Brain microvascular endothelial cell (primary cell): ENCODE data around the gene TULP4.

ENCODE experiments used
- DNase-seq: peaks from one replicate; pipeline ENCODE4 v3.0.0-alpha.2; 2020
- H3K27ac ChIP-seq: fragments of 250-450 bp; sonication (Bioruptor Pico); 2 replicates; pipeline ENCODE4 v1.5.1; 2020; ENCODE audit warnings: mild to moderate bottlenecking, moderate library complexity
- H3K27me3 ChIP-seq: fragments of 250-450 bp; sonication (Bioruptor Pico); replicated peaks from 2 replicates; pipeline ENCODE4 v1.5.1; 2020; ENCODE audit warnings: mild to moderate bottlenecking
- H3K36me3 ChIP-seq: fragments of 250-450 bp; sonication (Bioruptor Pico); replicated peaks from 2 replicates; pipeline ENCODE4 v1.5.1; 2020; ENCODE audit warnings: mild to moderate bottlenecking
- H3K4me3 ChIP-seq: 2 replicates; pipeline ENCODE4 v1.5.1; 2011; ENCODE audit warnings: low read depth, mild to moderate bottlenecking, control low read depth, low read length, moderate library complexity
- in situ Hi-C: cut with HindIII; loops from 2 replicates; pipeline ENCODE4 v1.10.0; 2017; ENCODE audit warnings: low sequenced_read_pairs, low pct_ligation_motif_present
- TF ChIP-seq, protein P1 (sequence below): IDR thresholded peaks from 2 replicates; pipeline ENCODE4 v1.5.1; 2011; ENCODE audit warnings: low read depth, mild to moderate bottlenecking, moderate library complexity, low read length, control low read depth, inconsistent platforms; ENCODE audit errors: missing control alignments

The TULP4 gene

GRCh38 chr6:158445426-158446085 lies 133.3 kb downstream of the TULP4 start:
- H3K36me3 ChIP-seq, result peaks cover 3% of the 10 kb centered on the region
- no peak overlapping the region for H3K4me3 ChIP-seq
- DNase-seq, result no peak
- TF ChIP-seq, protein P1, sequence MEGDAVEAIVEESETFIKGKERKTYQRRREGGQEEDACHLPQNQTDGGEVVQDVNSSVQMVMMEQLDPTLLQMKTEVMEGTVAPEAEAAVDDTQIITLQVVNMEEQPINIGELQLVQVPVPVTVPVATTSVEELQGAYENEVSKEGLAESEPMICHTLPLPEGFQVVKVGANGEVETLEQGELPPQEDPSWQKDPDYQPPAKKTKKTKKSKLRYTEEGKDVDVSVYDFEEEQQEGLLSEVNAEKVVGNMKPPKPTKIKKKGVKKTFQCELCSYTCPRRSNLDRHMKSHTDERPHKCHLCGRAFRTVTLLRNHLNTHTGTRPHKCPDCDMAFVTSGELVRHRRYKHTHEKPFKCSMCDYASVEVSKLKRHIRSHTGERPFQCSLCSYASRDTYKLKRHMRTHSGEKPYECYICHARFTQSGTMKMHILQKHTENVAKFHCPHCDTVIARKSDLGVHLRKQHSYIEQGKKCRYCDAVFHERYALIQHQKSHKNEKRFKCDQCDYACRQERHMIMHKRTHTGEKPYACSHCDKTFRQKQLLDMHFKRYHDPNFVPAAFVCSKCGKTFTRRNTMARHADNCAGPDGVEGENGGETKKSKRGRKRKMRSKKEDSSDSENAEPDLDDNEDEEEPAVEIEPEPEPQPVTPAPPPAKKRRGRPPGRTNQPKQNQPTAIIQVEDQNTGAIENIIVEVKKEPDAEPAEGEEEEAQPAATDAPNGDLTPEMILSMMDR, result no peak
- no peaks in the 10 kb centered on the region for H3K27me3 ChIP-seq
- H3K27ac ChIP-seq, result no peak overlapping the region
- in situ Hi-C loops, result no loop called here

DNA sequence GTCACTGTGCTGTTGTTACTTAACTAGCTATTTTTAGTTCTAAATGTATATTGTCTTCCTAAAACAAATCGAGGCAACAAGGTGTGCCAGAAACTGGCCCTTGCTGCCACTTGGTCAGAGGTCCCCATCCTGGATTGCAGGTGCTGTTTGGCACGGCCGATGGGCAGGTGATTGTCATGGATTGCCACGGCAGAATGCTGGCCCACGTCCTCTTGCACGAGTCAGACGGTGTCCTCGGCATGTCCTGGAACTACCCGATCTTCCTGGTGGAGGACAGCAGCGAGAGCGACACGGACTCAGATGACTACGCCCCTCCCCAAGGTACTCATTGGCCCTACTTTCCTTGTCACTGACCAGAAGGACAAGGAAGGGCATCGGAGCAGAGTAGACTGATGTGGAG lies 136.6 kb downstream of the TULP4 start:
- TF ChIP-seq, protein P1, result no peak
- H3K4me3 ChIP-seq, result no peak overlapping the region
- no peak overlapping the region for H3K27ac ChIP-seq
- in situ Hi-C loops, result no loop called here
- DNase-seq, result no peak
- peaks cover 5% of the 10 kb centered on the region for H3K36me3 ChIP-seq
- no peaks in the 10 kb centered on the region for H3K27me3 ChIP-seq

DNA sequence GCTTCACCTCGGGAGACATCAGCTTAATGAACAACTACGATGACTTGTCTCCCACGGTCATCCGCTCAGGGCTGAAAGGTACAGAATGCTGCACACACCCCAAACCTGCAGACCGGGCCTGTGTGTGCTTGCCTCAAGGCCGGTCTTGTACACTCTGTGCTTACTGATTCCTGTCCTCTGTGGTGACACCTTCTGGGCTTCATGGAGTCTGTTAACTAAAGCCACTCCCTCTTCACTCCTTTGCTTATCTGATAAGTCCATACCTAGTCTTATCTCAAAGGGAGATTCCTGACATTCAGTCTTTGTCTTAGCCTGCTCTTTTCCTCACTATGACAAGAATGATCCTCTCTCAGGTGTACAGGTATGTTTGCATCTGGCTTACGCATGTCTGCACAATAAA lies 139.9 kb downstream of the TULP4 start:
- TF ChIP-seq, protein P1, result no peak
- no peak for DNase-seq
- Histone ChIP-seq H3K27me3 (no peaks in the 10 kb centered on the region), H3K4me3 (no peak overlapping the region), H3K27ac (no peak overlapping the region), H3K36me3 (peaks cover 5% of the 10 kb centered on the region)
- in situ Hi-C loops, result no loop called here

DNA sequence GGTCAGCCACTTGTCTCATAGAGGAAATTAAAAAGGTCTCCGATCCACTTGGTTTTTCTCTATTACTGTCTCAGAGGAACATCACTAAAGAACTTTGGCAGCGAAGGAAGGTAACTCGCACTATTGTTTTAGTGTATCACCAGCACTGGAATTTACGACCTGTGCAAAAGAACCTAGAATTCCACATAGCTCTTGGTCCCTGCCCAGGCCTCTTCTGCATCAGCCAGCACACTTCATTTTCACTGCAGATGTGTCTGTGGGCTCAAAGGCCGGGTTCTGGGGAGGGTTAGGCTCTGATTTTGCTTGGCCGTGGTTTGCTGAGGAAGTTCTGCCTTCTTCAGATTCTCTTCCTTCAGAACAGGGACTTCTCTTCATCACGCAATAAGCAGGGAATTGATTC lies 144.9 kb downstream of the TULP4 start:
- Histone ChIP-seq H3K4me3 (no peak overlapping the region), H3K27me3 (no peaks in the 10 kb centered on the region), H3K27ac (no peak overlapping the region), H3K36me3 (peaks cover 5% of the 10 kb centered on the region)
- DNase-seq, result no peak
- in situ Hi-C loops, result no loop called here
- TF ChIP-seq, protein P1, result no peak

- in situ Hi-C loops, result no loop called here
- H3K4me3 ChIP-seq, result no peak overlapping the region
- TF ChIP-seq, protein P1, result no peak
- no peaks in the 10 kb centered on the region for H3K27me3 ChIP-seq
- H3K27ac ChIP-seq, result no peak overlapping the region
- no peaks in the 10 kb centered on the region for H3K36me3 ChIP-seq
- no peak for DNase-seq
Measured at GRCh38 chr6:158457616-158458278, 145.5 kb downstream of the TULP4 start.
